Stimulated activated CD8-positive, alpha-beta memory T cell treated with anti-CD3 and anti-CD28 coated beads, Interleukin-15, amount 100 ng/mL, for 48 hours (primary cell): Measurements from ENCODE around the gene DSE.
"Not testable (repeated sequence)": the region's sequence is repeated elsewhere in the genome, so short reads cannot be mapped to it uniquely, and the experiment has no call there.

Experiments used
- DNase-seq, 2 donors: peaks; one replicate each; pipeline ENCODE4 v3.0.0-alpha.2; 2020; ENCODE audit warnings: low read depth in 2 of 2

The DSE gene

GRCh38 chr6:116370760-116371119, at the start of gene DSE:
TSS of gene DSE (plus strand) at chr6:116370947. CDS start at chr6:116399251, 28,304 bp downstream.
- peak; percentile 30 to 47 for DNase-seq

- DNase-seq: not testable (repeated sequence)
Measured at GRCh38 chr6:116321933-116322332, 48.8 kb upstream of the DSE start.

DNA sequence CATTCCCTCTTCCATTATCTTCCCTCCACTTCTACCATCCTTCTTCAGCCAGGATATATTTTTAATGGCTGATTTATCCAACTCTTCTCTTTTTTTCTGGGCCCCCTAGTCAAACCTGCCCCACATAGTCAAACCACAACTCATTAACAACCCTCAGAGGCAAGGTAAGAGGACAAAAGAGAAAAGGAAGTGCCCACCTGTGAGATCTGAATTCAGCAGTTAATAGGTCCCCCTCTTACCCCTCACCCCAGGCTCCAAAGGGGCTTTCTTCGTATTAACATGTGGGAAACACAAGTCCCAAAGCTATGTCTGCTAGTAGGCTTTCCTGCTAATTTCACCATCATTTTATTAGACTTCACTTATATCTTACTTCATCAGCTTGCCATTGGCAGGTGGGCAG, 46.9 kb upstream of the DSE start:
- DNase-seq: no peak

DNA sequence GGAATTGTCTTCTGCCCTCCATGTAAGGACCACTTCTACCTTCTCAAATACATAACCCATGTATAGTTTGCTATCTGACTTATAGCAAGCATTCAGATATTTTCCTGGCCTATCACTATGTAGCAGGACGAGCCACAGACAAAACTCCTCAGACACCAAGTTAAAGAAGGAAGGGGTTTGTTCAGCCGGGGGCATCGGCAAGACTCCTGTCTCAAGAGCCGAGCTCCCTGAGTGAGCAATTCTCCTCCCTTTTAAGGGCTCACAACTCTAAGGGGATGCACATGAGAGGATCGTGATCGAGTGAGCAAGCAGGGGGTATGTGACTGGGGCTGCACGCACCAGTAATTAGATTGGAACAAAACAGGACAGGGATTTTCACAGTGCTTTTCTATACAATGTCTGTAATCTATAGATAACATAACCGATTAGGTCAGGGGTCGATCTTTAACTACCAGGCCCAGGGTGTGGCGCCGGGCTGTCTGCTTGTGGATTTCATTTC, 45.1 kb upstream of the DSE start:
- DNase-seq: not testable (repeated sequence)

DNA sequence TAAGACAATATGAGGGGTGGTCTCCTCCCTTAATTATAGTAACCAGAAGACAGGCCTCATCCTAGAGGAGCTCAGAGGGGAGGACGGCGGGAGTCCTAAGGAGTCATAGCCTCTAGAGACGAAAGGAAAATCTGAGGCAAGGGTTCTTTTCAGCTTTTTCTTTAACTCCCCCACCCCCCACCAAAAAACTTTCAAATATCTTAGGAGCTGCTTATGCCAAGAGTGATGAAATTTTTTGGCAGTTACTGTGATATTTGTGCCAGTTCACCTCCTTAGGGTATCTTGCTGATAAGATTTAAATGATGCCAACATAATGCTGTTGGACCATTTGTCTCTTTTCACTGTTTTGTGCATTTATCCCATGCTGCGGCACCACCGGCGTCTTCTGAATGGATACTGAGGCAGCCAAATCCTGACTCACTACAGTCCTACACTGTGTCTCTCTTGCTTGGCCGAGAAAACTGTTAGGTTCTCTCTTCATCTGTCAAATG, 44.5 kb upstream of the DSE start:
- DNase-seq: no peak

- no peak for DNase-seq
Measured at GRCh38 chr6:116326996-116327395, 43.8 kb upstream of the DSE start.

- no peak for DNase-seq
Measured at GRCh38 chr6:116327803-116328527, 42.8 kb upstream of the DSE start.

GRCh38 chr6:116328528-116328903, 42.2 kb upstream of the DSE start:
- no peak for DNase-seq

GRCh38 chr6:116329156-116329555, 41.6 kb upstream of the DSE start:
- DNase-seq: no peak

DNA sequence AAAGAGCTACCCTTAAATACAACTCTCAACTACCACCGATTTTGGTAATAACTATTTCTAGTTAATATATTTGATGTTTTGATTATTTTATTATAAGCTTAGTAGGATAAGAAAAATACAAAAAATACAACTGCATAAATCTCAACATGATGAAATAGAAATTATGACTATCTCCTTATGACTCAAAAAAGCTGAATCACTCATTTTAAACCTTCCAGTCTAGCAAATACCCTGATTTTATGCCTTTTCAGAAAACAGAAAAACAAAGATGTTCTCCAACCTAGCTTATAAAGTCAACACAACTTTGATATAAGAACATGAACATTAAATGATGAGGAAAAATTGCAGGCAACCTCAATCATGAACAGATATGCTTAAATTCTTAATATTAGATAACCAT, 40.2 kb upstream of the DSE start:
- no peak for DNase-seq

GRCh38 chr6:116332096-116332495, 38.7 kb upstream of the DSE start:
- DNase-seq: no peak

DNA sequence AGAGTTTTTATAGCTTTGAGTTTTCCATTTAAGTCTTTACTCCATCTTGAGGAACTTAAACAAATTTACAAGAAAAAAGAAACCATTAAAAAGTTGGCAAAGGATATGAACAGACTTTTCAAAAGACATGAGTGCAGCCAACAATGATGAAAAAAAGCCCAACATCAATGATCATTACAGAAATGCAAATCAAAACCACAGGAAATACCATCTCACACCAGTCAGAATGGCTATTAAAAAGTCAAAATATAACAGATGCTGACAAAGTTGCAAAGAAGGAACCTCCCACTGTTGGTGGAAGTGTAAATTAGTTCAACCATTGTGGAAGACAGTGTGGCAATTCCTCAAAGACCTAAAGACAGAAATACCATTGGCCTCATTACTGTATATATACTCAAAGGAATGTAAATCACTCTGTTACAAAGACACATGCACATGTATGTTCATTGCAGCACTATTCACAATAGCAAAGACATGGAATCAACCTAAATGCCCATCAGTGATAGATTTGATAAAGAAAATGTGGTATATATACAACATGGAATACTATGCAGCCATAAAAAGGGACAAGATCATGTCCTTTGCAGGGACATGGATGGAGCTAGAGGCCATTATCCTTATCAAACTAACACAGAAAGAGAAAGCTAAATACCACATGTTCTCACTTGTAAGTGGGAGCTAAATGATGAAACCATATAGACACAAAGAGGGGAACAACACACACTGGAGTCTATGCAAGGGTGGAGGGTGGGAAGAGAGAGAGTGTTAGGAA, 35.9 kb upstream of the DSE start:
- not testable (repeated sequence) for DNase-seq

- no peak for DNase-seq
Measured at GRCh38 chr6:116335612-116336215, 35.0 kb upstream of the DSE start.

- no peak for DNase-seq
Measured at GRCh38 chr6:116338943-116339342, 31.8 kb upstream of the DSE start.

DNA sequence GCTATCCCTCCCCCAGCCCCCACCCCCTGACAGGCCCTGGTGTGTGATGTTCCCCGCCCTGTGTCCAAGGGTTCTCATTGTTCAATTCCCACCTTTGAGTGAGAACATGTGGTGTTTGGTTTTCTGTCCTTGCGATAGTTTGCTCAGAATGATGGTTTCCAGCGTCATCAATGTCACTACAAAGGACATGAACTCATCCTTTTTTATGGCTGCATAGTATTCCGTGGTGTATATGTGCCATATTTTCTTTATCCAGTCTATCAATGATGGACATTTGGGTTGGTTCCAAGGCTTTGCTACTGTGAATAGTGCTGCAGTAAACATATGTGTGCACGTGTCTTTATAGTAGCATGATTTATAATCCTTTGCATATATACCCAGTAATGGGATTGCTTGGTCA, 30.1 kb upstream of the DSE start:
- not testable (repeated sequence) for DNase-seq

DNA sequence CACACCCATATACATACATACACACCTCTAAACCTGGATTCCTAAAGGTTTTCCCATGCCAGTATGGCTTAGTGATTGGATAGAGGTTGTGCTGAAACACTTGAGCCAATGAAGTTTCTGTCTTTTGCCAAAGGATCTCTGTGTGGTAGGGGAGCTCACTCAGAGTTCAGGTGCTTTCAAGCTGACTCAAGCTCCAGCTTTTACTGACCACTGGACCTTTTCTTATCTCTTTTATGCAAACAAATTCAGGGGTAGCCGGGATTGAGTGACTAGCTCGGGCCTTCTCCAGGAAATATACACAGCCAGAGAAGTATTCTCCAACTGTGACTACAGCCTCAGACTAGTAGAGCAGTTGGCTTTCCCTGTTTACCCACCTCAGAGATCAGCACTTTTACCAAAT, 21.5 kb upstream of the DSE start:
- DNase-seq: no peak

DNA sequence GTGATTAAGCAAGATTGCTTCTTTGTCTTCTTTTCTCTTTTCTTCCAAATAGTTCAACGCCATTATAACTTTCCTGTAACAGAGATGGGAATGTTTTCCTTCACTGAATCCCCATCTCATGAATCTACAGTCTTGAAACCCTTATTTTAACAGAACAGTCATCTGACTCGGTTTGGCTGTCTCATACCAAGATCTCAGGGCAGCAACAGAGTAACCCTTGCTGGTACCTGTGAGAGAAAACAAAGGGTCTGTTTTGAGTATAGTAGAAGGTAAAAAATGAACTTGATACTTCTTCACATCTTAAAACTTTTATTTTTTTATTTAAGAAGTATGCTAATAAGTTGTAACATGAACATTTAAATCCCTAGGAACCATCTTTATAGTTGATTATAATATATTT, 19.6 kb upstream of the DSE start:
- no peak for DNase-seq

- DNase-seq: no peak
Measured at GRCh38 chr6:116352515-116353471, 18.0 kb upstream of the DSE start.

DNA sequence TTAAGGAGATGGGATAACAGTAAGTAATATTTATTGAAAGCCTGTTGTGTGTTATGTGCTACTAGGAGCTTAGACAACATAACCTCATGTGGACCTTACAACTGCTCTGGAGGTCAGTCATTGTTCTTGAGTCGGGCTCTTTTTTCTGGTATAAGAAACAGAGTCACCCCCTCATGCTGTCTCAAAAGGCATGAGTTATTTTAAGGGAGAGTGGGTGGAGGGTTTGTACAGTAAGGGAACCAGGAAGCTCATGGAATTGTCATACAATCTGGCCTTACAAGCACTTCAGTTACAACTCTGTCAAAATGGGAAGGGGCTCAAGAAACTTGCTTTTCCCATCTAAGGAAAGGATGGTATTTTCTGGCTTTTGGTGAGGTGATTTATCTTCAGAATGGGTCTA, 16.5 kb upstream of the DSE start:
- DNase-seq: no peak

GRCh38 chr6:116355796-116356195, 15.0 kb upstream of the DSE start:
- no peak for DNase-seq

DNA sequence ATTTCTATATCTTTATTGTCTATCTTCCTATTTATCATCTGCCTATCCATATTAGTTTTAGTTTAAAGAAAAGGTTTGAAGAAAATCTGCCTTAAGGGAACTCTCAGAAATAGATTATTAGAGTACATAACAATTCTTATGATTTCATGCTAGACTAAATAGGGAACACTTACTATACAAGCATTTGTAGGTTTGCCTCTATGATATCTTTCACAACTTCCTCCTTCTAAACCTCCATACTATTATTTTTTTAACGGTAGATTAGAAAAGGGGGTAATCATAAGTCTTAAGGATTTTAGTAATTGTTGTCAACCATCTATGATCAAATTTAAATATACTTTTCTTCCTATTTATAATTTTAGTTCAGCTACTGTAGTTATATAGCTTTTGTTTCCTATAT, 11.6 kb upstream of the DSE start:
- DNase-seq: no peak

GRCh38 chr6:116359835-116360234, 10.9 kb upstream of the DSE start:
- no peak for DNase-seq
